Cardiac septum (tissue), 1 donor: ENCODE data around the gene CRPPA. TPM values are rescaled to one million over a fixed set of nuclear protein-coding genes. Genes with fewer than 3 reads are reported as not detected.
"Not testable (repeated sequence)": the region's sequence is repeated elsewhere in the genome, so short reads cannot be mapped to it uniquely, and the experiment has no call there.

Experiments
- DNase-seq: peaks from one replicate; pipeline ENCODE4 v3.0.0-alpha.2; 2020; ENCODE audit warnings: low spot score
- intact Hi-C: fragments of 100-400 bp; cut with DNase I; formaldehyde crosslinking; loops from one replicate; pipeline ENCODE4 v1.14.0; 2022
- total RNA-seq: library from RNA; stranded (reverse); fragmentation: NEBNext Ultra II Directional; extraction: Animal tissue kit (Norgen Biotek cat#: 25700); gene quantifications from one replicate; pipeline ENCODE4 v1.2.1, GENCODE V29; 2021
- donor health status: DM: no; HTN: no; CAD: no.

The CRPPA gene
- total RNA-seq, 1 donor from 2014 or later = 7.3 TPM

DNA sequence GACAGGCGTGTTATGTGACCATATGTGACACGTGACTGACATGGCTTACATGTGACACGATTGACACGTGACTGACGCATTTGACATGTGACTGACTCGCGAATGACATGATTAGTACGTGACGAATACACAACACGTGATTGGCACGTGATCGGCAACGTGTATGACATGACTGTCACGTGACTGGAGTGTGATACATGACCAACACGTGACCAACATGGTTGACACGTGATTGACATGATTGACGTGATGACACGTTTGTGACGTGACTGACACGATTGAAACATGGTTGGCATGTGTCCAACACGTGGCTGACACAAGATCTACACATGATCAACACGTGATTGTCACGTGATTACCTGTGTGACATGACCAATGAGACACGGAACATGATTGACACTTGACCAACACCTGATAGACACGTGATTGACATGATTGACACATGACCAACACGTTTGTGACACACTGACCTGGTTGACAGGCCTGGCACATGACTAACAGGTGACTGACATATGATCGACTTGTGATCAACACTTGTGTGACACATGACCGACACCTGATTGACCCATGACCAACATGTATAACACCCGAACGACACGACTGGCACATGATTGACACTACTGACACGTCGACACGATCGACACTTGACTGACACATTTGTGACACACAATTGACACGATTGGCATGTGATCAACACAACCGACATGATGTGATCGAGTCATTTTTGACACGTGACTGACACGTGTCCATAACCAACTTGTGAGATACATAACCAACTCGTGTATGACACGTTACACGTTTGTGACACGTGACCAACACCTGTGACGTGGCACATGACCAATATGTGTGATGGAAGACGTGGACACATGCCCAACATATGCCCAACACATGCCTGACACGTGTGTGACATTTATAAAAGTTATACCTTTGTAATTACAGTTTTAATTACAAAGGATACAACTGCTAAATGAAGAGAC, 21.1 kb downstream of the CRPPA start:
- DNase-seq = no peak
- intact Hi-C loops = no loop called here

DNA sequence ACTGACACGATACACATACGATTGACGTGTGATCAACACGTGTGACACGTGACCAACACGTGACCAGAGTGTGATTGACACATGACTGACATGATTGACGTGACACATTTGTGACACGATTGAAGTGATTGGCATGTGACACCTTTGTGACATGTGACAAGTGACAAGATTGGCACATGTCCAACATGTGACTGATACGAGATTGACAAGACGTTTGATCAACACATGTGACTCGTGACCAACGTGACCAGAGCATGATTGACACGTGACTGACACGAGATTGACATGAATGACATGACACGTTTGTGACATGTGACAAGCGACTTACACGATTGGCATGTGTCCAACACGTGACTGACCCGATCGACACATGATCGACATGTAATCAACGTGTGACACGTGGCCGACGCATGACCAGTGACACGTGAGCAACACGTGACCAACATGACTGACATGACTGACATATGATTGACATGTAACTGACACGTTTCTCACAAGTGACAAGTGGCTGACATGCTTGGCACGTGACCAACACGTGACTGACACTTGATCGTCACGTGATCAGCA, 22.0 kb downstream of the CRPPA start:
- intact Hi-C loops = no loop called here

DNA sequence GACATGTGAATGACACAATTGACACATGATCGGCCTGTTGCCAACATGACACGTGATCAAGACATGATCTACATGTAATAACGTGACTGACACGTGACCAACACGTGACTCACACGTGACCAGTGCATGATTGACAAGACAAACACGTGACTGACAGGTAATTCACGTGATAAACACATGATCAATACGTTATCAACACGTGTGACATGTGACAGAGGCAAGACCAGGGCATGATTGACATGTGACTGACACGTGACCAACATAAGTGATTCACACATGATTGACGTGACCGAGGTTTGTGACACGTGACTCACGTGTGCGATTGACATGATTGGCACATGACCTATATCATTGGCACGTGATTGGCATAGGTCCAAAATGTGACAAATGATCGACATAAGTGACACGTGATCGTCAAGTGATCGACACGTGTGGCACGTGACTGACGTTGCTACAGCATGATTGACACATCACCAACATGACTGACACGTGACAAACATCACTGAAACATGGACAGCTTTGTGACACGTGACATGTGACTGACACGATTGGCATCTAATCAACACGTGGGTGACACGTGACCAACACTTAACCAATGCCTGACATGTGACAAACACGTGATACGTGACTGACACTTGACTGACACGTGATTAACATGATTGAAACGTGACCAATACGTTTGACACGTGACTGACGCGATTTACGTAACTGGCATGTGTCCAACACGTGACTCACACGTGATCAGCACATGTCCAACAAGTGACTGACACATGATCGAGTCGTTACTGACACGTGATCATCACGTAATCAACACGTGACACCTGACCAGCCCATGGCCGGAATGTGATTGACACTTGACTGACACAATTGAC, 23.0 kb downstream of the CRPPA start:
- no peak for DNase-seq
- intact Hi-C loops = no loop called here

More for the DNA sequence above, 22.0 kb downstream of the CRPPA start:
- no peak for DNase-seq

DNA sequence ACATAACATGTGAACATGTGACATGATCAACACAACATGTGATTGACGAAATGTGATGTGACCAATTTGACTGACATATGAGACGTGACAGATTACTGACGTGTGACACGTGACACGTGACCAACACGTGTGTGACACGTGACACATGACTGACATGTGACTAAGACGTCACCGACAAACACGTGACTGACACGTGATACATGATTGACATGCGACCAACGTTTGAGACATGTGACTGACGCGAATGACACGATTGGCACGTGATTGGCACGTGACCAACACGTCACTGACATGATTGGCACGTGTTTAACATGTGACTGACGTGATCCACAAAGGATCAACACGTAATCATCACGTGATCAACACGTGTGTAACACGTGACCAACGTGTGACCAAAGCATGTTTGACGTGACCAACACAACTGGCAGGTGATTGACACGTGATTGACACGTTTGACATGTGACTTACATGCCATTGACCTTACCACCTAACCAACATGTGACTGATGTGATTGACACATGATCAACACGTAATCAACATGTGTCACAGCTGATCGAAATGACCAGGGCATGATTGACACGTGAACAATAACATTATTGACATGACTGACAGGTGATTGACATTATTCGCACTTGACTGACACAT, 23.7 kb downstream of the CRPPA start:
- no peak for DNase-seq
- intact Hi-C loops = no loop called here

DNA sequence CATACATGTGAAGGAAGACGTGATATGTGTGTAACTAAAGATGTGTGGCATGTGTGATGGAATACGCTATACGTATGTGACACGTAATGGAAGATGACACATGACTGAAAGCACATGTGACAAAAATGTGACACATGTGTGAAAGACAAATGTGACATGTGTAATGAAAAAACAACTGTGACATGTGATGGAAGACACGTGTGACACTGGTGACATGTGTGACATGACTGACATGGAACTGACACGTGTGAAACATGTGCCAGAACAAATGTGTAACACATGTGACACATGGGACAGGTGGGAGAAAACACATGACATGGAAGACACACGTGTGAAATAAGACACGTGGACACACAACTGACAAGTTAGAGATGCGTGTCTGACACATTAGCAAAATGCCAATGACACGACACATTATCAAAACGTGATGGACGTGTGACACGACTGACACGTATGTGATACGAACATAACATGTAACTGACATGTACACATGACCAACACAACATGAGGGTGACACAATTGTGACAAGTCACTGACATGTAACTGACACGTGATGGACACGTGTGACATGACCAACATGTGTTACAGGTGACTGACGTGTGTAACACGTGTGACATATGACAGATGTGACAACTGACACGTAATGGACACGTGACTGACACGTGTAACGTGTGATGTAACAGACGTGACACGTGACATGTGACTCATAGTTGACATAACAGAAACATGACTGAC, 24.4 kb downstream of the CRPPA start:
- intact Hi-C loops = no loop called here
- DNase-seq = no peak

DNA sequence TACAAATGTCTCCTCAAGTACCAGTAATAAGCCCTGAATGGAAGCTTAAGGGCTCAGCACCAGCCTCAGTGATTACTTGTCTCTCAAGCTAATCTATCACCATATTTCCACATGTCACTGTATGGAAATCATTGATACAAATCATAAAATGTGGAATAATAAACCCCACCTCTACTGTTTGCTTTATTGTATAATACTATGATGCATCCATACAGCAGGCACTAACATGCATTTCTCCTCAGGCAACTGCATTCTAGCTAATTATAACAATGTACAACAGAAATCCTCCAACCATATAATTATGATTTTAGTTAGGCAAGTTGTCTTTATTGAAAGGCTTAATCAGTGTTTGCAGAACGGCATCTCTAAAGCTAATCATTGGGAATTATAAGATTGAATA, 26.2 kb downstream of the CRPPA start:
- no peak for DNase-seq
- intact Hi-C loops = no loop called here

DNA sequence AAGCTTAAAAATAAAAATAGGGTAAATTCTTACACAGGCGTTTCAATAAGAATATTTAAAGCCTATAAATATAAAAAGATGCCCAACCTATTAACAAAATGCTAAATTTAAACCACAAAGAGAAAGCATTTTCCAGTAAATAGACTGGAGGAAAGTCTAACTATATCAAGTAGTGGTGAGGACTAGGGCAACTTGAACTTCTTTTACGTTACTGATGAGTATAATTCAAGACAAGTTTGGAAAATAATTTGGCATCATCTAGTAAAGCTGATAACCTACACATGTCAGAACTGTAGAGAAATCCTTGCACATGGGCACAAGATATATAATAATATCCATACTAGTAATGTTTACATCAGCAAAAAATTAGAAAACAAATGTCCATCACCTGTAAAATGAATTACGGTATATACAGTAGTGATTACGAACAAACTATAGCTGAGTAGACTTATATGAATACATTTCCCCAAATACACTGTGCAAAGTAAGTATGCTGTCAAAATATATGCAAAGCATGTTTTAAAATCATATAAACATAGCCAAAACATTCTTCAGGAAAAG, 27.4 kb downstream of the CRPPA start:
- no peak for DNase-seq

DNA sequence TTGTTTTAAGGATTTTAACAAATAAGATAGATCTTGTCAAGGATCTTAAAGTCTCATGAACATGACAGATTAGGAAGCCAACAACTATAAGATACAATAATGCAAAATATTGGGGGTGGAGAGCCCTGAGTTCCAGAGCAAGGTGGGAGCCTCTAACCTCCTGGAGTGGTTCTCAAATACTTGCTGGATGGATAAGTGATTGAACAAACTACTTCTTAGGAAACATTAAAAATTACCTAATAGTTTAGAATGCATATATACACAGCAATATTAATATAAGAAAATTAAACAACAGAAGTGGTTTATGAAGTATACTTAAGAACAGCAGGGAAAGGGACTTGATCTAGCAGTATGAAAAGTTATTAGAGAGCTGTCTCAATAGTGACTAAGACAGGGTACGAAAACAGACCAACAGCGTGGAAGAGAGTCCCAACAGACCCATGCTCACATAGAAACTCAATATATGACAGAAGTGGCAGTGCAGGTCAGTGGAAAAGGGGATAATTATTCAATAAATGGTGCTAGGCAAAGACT, 28.3 kb downstream of the CRPPA start:
- intact Hi-C loops = no loop called here
- DNase-seq = no peak

More for the DNA sequence above, 27.4 kb downstream of the CRPPA start:
- intact Hi-C loops = no loop called here

DNA sequence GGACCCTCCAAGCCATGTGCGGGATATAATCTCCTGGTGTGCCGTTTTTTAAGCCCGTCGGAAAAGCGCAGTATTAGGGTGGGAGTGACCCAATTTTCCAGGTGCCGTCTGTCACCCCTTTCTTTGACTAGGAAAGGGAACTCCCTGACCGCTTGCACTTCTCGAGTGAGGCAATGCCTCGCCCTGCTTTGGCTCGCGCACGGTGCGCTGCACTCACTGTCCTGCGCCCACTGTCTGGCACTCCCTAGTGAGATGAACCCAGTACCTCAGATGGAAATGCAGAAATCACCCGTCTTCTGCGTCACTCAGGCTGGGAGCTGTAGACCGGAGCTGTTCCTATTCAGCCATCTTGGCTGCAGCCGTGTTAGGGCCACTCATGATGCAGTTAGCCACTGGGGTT, 37.6 kb downstream of the CRPPA start:
- DNase-seq, intact Hi-C loops: not testable (repeated sequence)

DNA sequence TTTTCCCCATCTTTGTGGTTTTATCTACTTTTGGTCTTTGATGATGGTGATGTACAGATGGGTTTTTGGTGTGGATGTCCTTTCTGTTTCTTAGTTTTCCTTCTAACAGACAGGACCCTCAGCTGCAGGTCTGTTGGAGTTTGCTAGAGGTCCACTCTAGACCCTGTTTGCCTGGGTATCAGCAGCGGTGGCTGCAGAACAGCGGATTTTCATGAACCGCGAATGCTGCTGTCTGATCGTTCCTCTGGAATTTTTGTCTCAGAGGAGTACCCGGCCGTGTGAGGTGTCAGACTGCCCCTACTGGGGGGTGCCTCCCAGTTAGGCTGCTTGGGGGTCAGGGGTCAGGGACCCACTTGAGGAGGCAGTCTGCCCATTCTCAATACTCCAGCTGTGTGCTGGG, 38.2 kb downstream of the CRPPA start:
- DNase-seq, intact Hi-C loops: not testable (repeated sequence)

Other genes with a start within 250 kb of the CRPPA start
- gene SOSTDC1, start 44.2 kb upstream of the CRPPA start, total RNA-seq = not detected
- not detected for gene LRRC72, start 105.3 kb upstream of the CRPPA start, total RNA-seq
- 36.5 TPM for gene ANKMY2, start 224.2 kb upstream of the CRPPA start, total RNA-seq
- 285 TPM for gene BZW2, start 224.6 kb upstream of the CRPPA start, total RNA-seq